C1 segment of cervical spinal cord (tissue), 14 donors: ENCODE results near the gene TRAPPC12.
"Not testable (repeated sequence)": the region's sequence is repeated elsewhere in the genome, so short reads cannot be mapped to it uniquely, and the experiment has no call there.

Experiments used
- DNase-seq, 14 donors: peaks; one replicate each; lab custom pipeline; 2025; lab: John Stamatoyannopoulos, UW

The TRAPPC12 gene

GRCh38 chr2:3454005-3454404, 74.5 kb downstream of the TRAPPC12 start:
- DNase-seq = not testable (repeated sequence)

GRCh38 chr2:3454802-3455201, 75.3 kb downstream of the TRAPPC12 start:
- DNase-seq = no peak

- no peak for DNase-seq
These were observed 76.6 kb downstream of the TRAPPC12 start for GRCh38 chr2:3456125-3456524.

- DNase-seq = no peak
These were observed 78.3 kb downstream of the TRAPPC12 start for GRCh38 chr2:3457524-3458395.

GRCh38 chr2:3458396-3459184, 79.1 kb downstream of the TRAPPC12 start:
- DNase-seq = no peak

- DNase-seq = no peak
These were observed 79.9 kb downstream of the TRAPPC12 start for GRCh38 chr2:3459185-3460015.

DNA sequence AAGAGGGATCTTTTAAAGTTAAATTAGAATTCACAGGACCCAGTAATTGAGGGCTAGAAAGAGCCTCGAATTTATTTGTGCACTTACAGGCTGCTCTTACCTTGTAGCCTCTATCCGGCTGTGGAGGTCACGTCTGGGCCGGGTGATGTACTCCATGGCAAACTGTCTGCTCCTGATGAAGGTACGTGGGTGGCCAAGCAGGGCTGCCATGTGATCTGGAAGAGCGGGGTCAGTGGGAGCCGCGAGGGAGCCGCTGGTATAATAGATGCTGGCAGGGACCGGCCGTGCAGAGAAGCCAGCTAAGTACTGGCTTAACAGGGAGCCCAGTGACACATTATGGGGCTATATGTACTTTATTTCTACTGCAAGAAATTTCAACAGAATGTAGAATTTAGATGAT, 80.7 kb downstream of the TRAPPC12 start:
- peak in 1 of 14 donors; percentile 28 for DNase-seq

- DNase-seq = peak in 1 of 14 donors; percentile 13
These were observed 81.6 kb downstream of the TRAPPC12 start for GRCh38 chr2:3460831-3461800.

DNA sequence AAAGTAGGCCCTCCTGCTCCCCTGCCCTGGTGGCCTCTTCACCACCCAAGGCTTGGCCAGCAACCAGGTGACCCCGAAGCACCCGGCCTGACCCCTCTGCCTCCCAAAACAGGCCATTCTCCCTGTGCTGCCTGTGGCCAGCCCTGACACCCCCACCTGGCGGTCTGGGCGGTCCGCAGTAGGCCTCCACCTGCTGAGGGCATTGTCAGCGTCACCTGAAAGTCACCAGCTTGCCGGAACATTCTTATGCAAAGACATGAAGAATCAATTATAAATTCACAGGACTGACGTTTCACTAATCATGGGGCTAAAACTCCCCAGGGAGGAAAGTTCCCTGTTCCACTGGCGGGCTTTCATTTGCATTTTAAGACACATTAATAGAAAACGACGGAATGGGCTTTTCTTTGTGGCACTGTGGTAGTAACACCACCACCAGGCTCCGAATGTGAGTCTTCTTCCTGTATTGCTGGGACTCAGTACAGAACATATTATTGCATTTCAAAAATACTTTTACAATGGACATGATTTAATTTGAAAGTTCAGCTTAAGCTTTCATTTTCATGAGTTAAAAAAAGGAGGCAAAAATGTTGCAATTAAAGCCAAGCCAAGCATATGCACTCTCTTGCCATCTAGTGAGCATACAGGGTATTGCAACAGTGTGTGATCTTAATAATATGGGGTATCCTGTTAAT, 82.5 kb downstream of the TRAPPC12 start:
- DNase-seq = peak in 1 of 14 donors; percentile 54

GRCh38 chr2:3462493-3463104, 83.1 kb downstream of the TRAPPC12 start:
- DNase-seq = no peak

DNA sequence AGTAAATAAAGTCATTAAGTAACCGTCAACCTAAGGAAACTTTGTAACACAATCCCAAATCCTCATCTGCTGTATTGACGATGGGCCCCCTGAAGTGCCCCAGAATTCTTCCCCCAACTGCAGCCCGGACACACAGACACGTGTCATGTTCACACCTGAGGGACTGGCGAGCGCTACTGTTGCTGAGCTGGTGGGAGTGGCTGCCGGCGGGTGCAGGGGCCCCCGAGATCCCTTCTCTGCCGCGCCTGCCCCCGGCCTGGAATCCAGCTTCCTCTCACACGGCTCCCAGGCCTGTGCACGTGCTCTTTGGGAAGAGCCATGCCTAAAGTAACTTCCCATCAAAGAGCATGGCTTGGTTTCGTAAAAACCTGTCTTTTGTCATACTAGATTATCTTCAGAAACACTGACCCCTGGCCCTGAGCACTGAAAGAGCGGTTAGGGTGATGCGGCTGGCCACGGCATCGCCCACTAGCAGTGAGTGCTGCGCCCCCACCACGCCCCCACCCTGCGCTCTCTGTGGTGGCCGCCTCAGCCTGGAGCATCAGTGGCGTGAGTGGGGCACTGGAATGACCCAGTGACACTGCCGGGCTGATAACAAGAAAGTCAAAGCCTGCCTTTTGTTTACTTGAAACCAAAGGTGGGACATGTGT, 83.8 kb downstream of the TRAPPC12 start:
- no peak for DNase-seq

- no peak for DNase-seq
These were observed 84.5 kb downstream of the TRAPPC12 start for GRCh38 chr2:3463944-3464343.

DNA sequence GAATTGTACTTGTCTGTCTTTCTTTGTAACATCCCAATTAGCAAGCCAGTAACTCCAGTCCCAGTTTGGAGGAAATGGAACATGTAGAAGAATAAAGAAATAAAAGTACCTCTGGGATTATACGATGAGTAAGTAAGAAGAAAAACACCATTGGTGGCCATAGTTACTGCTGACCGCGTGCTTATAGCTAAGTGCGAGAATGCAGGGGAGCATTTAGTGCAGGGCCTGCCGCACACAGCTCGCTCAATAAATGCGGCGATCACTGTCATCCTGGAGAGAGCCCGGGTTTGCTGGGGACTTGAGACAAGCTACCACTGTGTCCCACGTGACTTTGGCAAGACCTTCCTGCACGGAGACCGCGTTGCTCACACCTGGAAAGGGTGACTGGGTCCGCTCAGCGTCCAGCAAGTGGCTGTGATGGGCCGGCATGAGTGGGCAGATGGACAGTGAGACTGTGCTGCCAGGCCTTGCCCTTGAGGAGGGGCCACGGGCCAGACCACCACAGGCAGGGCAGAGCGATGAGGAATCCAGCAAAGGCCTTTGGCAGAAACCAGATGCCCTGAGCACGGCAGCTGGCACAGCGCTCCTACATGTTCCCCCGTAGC, 85.0 kb downstream of the TRAPPC12 start:
- no peak for DNase-seq

DNA sequence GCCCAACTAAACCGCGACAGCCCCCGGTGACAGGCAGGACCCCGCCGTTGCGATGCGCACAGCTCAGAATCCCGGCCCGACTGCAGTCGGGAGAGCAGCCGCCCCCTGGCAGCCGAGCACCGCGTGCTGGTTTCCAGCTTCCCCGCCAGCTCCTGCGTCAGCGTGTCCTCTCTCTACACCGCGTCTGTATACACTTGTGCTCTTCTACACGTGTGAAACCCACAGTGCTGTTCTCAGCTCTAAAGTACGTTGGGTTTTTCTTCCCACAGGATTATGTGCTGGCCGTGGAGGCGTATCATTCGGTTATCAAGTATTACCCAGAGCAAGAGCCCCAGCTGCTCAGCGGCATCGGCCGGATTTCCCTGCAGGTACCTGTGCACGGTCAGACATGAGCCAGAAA, 85.8 kb downstream of the TRAPPC12 start:
- no peak for DNase-seq

- DNase-seq = no peak
These were observed 86.5 kb downstream of the TRAPPC12 start for GRCh38 chr2:3465844-3466481.

GRCh38 chr2:3466482-3466863, 87.0 kb downstream of the TRAPPC12 start:
- no peak for DNase-seq

DNA sequence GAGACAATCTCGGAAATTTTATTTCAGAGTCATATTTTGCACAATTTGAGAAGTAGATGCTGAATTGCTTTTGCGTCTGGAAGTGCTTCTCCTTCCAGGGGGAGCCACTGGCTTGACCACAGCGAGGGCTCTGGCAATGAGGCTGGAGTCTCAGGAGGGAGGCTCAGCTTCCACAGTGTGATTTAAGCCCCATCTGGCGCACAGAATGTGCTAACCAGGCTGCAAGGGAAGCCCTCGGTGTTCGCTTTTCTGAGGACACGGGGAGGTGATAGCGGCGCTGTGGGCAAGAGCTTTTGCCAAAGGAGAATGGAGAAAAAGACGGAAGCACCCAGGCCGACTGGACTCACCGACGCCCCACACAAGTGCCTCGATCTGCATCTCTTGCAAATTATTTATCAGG, 87.5 kb downstream of the TRAPPC12 start:
- peak in 1 of 14 donors; percentile 83 for DNase-seq

GRCh38 chr2:3467654-3468053, 88.2 kb downstream of the TRAPPC12 start:
- DNase-seq = no peak
